Neuron (in vitro differentiated cells): ENCODE results near the gene NBEA.

Source experiments
- H2AFZ ChIP-seq: one replicate; pipeline ENCODE4 v1.6.1; 2013; ENCODE audit warnings: low read depth, mild to moderate bottlenecking, inconsistent platforms, low read length, moderate library complexity
- H3K27me3 ChIP-seq: one replicate; pipeline ENCODE4 v1.6.1; 2013; ENCODE audit warnings: low read length; ENCODE audit not compliant: insufficient read depth
- H3K36me3 ChIP-seq: one replicate; pipeline ENCODE4 v1.6.1; 2013; ENCODE audit warnings: low read length; ENCODE audit not compliant: insufficient read depth
- H3K4me1 ChIP-seq: one replicate; pipeline ENCODE4 v1.6.1; 2013; ENCODE audit warnings: low read length; ENCODE audit not compliant: insufficient read depth
- H3K4me3 ChIP-seq: 2 replicates; pipeline ENCODE4 v1.5.1; 2013; ENCODE audit warnings: mild to moderate bottlenecking, low read length, moderate library complexity
- H3K9me3 ChIP-seq: one replicate; pipeline ENCODE4 v1.6.1; 2013; ENCODE audit warnings: low read length

NBEA gene

GRCh38 chr13:35292329-35292728 lies 350.3 kb downstream of the NBEA start:
- Histone ChIP-seq H3K4me1 (no peaks in the 10 kb centered on the region), H3K36me3 (no peaks in the 10 kb centered on the region), H3K9me3 (no peaks in the 10 kb centered on the region), H3K27me3 (no peaks in the 10 kb centered on the region), H3K4me3 (no peak overlapping the region), H2AFZ (no peak overlapping the region)

- no peaks in the 10 kb centered on the region for H3K4me1 ChIP-seq
- H3K9me3 ChIP-seq = no peaks in the 10 kb centered on the region
- H3K36me3 ChIP-seq = no peaks in the 10 kb centered on the region
- no peak overlapping the region for H2AFZ ChIP-seq
- no peaks in the 10 kb centered on the region for H3K27me3 ChIP-seq
- no peak overlapping the region for H3K4me3 ChIP-seq
These were observed 351.6 kb downstream of the NBEA start for GRCh38 chr13:35293579-35294226.

GRCh38 chr13:35309706-35310105 lies 367.6 kb downstream of the NBEA start:
- H3K4me3 ChIP-seq = no peak overlapping the region
- H2AFZ ChIP-seq = no peak overlapping the region
- H3K4me1 ChIP-seq = no peaks in the 10 kb centered on the region
- no peaks in the 10 kb centered on the region for H3K36me3 ChIP-seq
- H3K27me3 ChIP-seq = no peaks in the 10 kb centered on the region
- no peaks in the 10 kb centered on the region for H3K9me3 ChIP-seq

GRCh38 chr13:35332134-35332533 lies 390.1 kb downstream of the NBEA start:
- H3K27me3 ChIP-seq = no peaks in the 10 kb centered on the region
- H3K9me3 ChIP-seq = peaks cover 4% of the 10 kb centered on the region
- no peaks in the 10 kb centered on the region for H3K4me1 ChIP-seq
- no peak overlapping the region for H3K4me3 ChIP-seq
- H3K36me3 ChIP-seq = no peaks in the 10 kb centered on the region
- H2AFZ ChIP-seq = no peak overlapping the region

- Histone ChIP-seq H3K4me1 (no peaks in the 10 kb centered on the region), H3K27me3 (no peaks in the 10 kb centered on the region), H2AFZ (no peak overlapping the region), H3K4me3 (no peak overlapping the region), H3K9me3 (peaks cover 2% of the 10 kb centered on the region), H3K36me3 (no peaks in the 10 kb centered on the region)
These were observed 391.1 kb downstream of the NBEA start for GRCh38 chr13:35333157-35333556.

- Histone ChIP-seq H3K36me3 (no peaks in the 10 kb centered on the region), H3K4me3 (no peak overlapping the region), H3K4me1 (no peaks in the 10 kb centered on the region), H3K27me3 (no peaks in the 10 kb centered on the region), H2AFZ (no peak overlapping the region), H3K9me3 (no peaks in the 10 kb centered on the region)
These were observed 400.4 kb downstream of the NBEA start for GRCh38 chr13:35342440-35342839.

GRCh38 chr13:35343417-35343816 lies 401.3 kb downstream of the NBEA start:
- no peak overlapping the region for H2AFZ ChIP-seq
- no peaks in the 10 kb centered on the region for H3K4me1 ChIP-seq
- no peak overlapping the region for H3K4me3 ChIP-seq
- H3K27me3 ChIP-seq = no peaks in the 10 kb centered on the region
- no peaks in the 10 kb centered on the region for H3K9me3 ChIP-seq
- H3K36me3 ChIP-seq = no peaks in the 10 kb centered on the region

- no peaks in the 10 kb centered on the region for H3K27me3 ChIP-seq
- no peak overlapping the region for H2AFZ ChIP-seq
- peaks cover 12% of the 10 kb centered on the region for H3K4me1 ChIP-seq
- no peaks in the 10 kb centered on the region for H3K9me3 ChIP-seq
- H3K36me3 ChIP-seq = no peaks in the 10 kb centered on the region
- no peak overlapping the region for H3K4me3 ChIP-seq
These were observed 403.9 kb downstream of the NBEA start for GRCh38 chr13:35345992-35346391.

- Histone ChIP-seq H3K4me1 (peaks cover 12% of the 10 kb centered on the region), H3K27me3 (no peaks in the 10 kb centered on the region), H3K9me3 (no peaks in the 10 kb centered on the region), H2AFZ (no peak overlapping the region), H3K36me3 (no peaks in the 10 kb centered on the region), H3K4me3 (no peak overlapping the region)
These were observed 404.4 kb downstream of the NBEA start for GRCh38 chr13:35346494-35346893.

- Histone ChIP-seq H3K27me3 (no peaks in the 10 kb centered on the region), H2AFZ (no peak overlapping the region), H3K36me3 (no peaks in the 10 kb centered on the region), H3K4me3 (no peak overlapping the region), H3K4me1 (peaks cover 12% of the 10 kb centered on the region), H3K9me3 (no peaks in the 10 kb centered on the region)
These were observed 405.7 kb downstream of the NBEA start for GRCh38 chr13:35347679-35348205.

GRCh38 chr13:35349052-35349451 lies 407.0 kb downstream of the NBEA start:
- no peaks in the 10 kb centered on the region for H3K27me3 ChIP-seq
- no peak overlapping the region for H3K4me3 ChIP-seq
- H2AFZ ChIP-seq = no peak overlapping the region
- H3K9me3 ChIP-seq = no peaks in the 10 kb centered on the region
- peaks cover 12% of the 10 kb centered on the region for H3K4me1 ChIP-seq
- H3K36me3 ChIP-seq = no peaks in the 10 kb centered on the region

- H2AFZ ChIP-seq = no peak overlapping the region
- H3K9me3 ChIP-seq = no peaks in the 10 kb centered on the region
- no peak overlapping the region for H3K4me3 ChIP-seq
- H3K4me1 ChIP-seq = peaks cover 12% of the 10 kb centered on the region
- no peaks in the 10 kb centered on the region for H3K36me3 ChIP-seq
- H3K27me3 ChIP-seq = no peaks in the 10 kb centered on the region
These were observed 407.7 kb downstream of the NBEA start for GRCh38 chr13:35349673-35350278.

GRCh38 chr13:35354285-35354684 lies 412.2 kb downstream of the NBEA start:
- H2AFZ ChIP-seq = no peak overlapping the region
- no peaks in the 10 kb centered on the region for H3K9me3 ChIP-seq
- no peaks in the 10 kb centered on the region for H3K27me3 ChIP-seq
- H3K4me1 ChIP-seq = peaks cover 8% of the 10 kb centered on the region
- no peak overlapping the region for H3K4me3 ChIP-seq
- no peaks in the 10 kb centered on the region for H3K36me3 ChIP-seq

GRCh38 chr13:35354882-35355281 lies 412.8 kb downstream of the NBEA start:
- H2AFZ ChIP-seq = no peak overlapping the region
- H3K4me1 ChIP-seq = peaks cover 2% of the 10 kb centered on the region
- H3K4me3 ChIP-seq = no peak overlapping the region
- H3K27me3 ChIP-seq = no peaks in the 10 kb centered on the region
- H3K9me3 ChIP-seq = no peaks in the 10 kb centered on the region
- H3K36me3 ChIP-seq = no peaks in the 10 kb centered on the region
